Activated naive CD4-positive, alpha-beta T cell treated with anti-CD3 and anti-CD28 coated beads, Interleukin-2, amount 50 U/mL, for 24 hours (primary cell): ENCODE results near the gene WDR70.

ENCODE experiments used
- H3K27ac Mint-ChIP-seq: one replicate; pipeline ENCODE4 v1.8.0; 2021; ENCODE audit warnings: mild to moderate bottlenecking, mixed read lengths
- H3K27me3 Mint-ChIP-seq: one replicate; pipeline ENCODE4 v1.8.0; 2021; ENCODE audit warnings: mixed read lengths
- H3K36me3 Mint-ChIP-seq: one replicate; pipeline ENCODE4 v1.8.0; 2021; ENCODE audit warnings: mixed read lengths
- H3K4me1 Mint-ChIP-seq: one replicate; pipeline ENCODE4 v1.8.0; 2021; ENCODE audit warnings: mixed read lengths
- H3K4me3 Mint-ChIP-seq: one replicate; pipeline ENCODE4 v1.8.0; 2021; ENCODE audit warnings: mild to moderate bottlenecking, mixed read lengths
- H3K9me3 Mint-ChIP-seq: one replicate; pipeline ENCODE4 v1.8.0; 2021; ENCODE audit warnings: mixed read lengths

WDR70 gene

DNA sequence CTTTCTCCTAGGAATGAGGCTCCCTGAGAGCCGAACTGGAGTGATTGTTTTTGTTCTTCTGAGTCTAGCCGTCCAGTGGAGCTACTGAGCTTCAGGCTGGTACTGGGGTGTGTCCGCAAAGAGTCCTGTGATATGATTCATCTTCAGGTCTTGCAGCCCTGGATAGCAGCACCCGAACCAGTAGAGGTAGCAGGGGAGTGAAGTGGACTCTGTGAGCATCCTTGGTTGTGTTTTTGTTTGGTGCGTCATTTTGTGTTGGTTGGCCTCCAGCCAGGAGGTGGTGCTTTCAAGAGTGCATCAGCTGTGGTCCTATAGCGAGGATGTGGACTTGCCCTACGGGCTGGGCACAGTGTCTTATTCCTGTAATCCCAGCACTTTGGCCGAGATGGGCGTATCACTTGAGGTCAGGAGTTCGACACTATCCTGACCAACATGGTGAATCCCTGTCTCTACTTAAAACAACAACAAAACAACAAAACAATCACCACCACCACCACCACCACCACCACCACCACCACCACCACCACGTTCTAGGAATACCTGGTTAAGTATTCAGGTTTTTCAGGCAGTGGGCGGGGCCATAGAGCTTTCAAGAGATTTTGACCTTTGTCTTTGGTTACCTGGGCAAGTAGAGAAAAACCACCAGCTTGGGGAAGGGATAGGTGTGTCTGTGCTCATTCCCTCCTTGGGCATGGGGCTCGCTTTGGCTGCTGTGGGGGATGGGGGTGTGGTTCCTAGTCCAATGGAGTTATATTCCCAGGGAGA lies 154.0 kb downstream of the WDR70 start:
- Mint-ChIP-seq H3K36me3 (peaks cover 43% of the 10 kb centered on the region), H3K4me3 (no peak overlapping the region), H3K27me3 (no peaks in the 10 kb centered on the region), H3K9me3 (peaks cover 25% of the 10 kb centered on the region), H3K27ac (no peak overlapping the region), H3K4me1 (peaks cover 15% of the 10 kb centered on the region)

DNA sequence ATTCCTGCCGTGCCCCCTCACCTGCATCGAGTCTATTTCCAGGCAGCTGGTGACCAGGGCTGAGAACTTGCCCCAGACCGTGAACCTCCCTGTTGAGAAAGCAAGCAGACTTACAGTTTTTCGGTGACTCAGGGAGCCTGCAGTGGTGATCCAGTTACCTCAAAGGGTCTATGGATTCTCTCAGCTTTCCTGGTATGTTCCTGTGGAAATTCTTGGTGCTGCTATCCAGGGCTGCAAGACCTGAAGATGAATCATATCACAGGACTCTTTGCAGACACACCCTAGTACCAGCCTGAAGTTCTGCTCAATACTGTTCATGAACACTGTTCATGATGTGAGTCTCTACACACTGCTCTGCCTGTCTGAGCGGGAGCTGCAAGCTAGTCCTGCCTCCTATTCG lies 154.7 kb downstream of the WDR70 start:
- Mint-ChIP-seq H3K27me3 (no peaks in the 10 kb centered on the region), H3K9me3 (peaks cover 23% of the 10 kb centered on the region), H3K27ac (no peak overlapping the region), H3K36me3 (peaks cover 44% of the 10 kb centered on the region), H3K4me1 (peaks cover 13% of the 10 kb centered on the region), H3K4me3 (no peak overlapping the region)

DNA sequence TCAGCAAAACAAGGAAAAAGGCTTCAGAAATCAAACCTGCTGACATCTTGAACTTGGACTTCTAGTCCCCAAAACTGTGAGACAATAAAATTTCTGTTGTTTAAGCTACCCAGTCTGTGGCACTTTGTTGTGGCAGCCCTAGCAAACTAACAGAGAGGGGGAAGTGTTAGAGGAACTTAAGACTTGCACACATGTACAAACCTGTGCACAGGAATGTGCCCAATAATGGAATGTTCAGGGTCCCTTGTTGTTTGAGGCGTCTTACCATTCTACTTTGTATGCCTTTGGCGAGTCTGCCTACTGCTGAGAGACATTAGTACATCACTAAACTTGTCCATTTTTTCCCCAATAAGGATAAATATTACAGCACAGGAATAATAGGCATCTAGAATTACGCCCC lies 160.3 kb downstream of the WDR70 start:
- Mint-ChIP-seq H3K27me3 (no peaks in the 10 kb centered on the region), H3K36me3 (peaks cover 17% of the 10 kb centered on the region), H3K4me3 (no peak overlapping the region), H3K4me1 (no peaks in the 10 kb centered on the region), H3K9me3 (no peaks in the 10 kb centered on the region), H3K27ac (no peak overlapping the region)

DNA sequence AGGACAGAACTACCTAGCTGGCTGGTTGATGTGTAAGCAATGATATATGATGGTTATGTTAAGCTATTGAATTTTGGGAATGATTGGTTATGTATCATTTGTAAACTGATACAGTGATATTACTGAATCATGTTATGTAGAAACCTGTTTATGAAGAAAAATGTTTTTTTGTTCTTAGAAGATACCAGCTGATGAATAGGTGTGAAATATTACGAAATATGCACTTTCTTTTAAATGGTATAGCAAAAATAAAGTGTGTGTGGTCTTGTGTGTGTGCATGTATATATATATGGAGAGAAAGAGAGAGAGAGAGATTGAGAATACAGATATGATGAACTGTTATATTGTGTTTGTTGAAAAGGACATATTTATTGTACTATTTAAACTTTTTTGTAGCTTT lies 164.1 kb downstream of the WDR70 start:
- H3K27me3 Mint-ChIP-seq = no peaks in the 10 kb centered on the region
- H3K4me3 Mint-ChIP-seq = no peak overlapping the region
- peaks cover 14% of the 10 kb centered on the region for H3K36me3 Mint-ChIP-seq
- peaks cover 5% of the 10 kb centered on the region for H3K9me3 Mint-ChIP-seq
- no peak overlapping the region for H3K27ac Mint-ChIP-seq
- H3K4me1 Mint-ChIP-seq = peaks cover 4% of the 10 kb centered on the region

DNA sequence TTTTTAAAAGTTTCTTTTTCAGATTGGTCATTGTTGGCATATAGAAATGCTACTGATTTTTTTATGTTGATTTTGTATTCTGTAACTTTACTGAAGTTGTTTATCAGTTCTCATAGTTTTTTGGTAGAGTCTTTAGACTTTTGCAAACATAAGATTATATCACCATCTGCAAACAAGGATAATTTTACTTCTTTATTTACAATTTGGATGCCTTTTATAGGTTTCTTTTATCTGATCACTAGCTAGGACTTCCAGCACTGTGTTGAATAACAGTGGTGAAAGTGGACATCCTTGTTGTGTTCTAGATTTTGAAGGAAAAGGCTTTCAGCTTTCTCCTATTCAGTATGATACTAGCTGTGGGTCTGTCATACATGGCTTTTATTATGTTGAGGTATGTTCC lies 170.3 kb downstream of the WDR70 start:
- Mint-ChIP-seq H3K4me3 (no peak overlapping the region), H3K9me3 (peaks cover 5% of the 10 kb centered on the region), H3K36me3 (peaks cover 20% of the 10 kb centered on the region), H3K4me1 (peaks cover 20% of the 10 kb centered on the region), H3K27ac (no peak overlapping the region), H3K27me3 (no peaks in the 10 kb centered on the region)

DNA sequence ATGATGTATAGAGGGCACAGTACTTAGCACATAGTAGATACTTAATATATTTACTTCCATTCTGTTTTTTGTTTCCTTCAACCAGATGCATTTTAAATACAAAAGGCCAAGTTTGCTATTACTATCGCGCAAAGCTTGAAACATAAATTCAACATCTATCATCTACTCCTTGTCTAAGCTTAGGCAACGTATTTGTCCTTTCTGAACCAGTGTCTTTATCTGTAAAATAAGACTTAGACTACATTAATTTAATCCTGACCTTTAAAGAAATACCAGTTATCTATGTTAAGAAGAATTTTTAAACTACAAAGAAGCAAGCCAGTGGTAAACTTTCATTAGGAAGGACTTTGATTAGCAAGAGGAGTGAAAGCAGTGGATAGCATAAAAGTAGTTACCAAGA lies 173.0 kb downstream of the WDR70 start:
- Mint-ChIP-seq H3K27ac (no peak overlapping the region), H3K36me3 (peaks cover 20% of the 10 kb centered on the region), H3K4me1 (peaks cover 22% of the 10 kb centered on the region), H3K4me3 (no peak overlapping the region), H3K27me3 (no peaks in the 10 kb centered on the region), H3K9me3 (peaks cover 5% of the 10 kb centered on the region)

DNA sequence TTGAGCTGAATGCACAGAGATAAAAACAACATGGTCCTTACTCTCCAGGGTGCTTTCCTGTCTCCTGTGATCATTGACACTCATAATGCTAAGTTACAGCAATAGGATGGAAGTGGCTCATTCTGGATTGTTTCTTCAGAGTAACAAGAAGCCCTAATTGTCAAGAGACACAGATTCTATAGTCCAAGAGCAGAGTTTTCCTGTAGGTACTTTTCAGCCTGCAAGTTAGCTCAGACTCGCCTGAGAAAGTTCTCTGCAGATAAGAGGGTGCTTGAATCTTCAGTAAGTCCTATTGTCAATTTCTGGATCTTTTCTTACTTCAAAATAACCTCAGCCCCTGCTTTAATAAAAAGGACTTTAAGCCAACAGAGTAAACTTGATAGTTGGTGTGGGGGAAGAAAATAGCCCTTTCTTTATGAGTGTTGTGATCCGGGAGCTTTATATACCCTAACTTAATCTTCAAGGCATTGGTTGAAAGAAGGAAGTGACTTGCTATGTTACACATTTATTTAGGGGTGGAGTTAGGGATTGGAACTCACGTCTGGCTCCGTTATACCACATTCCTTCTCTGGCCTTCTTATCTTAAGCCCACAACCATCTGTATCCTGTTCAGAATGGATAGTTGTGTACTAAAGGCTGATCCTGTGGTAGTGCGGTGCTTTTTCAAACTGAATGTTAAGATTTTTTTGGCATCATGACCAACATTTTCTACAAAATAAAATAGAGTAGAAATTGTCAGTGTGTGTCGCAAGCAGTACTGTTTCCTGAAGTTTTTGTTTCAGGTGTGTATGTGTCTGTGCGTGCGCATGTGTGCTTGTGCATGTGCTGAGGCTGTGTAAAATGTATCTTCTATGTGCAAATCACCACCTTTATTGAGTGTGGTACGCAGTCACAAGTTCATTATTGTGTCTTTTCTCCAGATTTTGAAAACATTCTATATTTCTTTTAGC lies 173.9 kb downstream of the WDR70 start:
- Mint-ChIP-seq H3K4me3 (no peak overlapping the region), H3K36me3 (peaks cover 17% of the 10 kb centered on the region)

DNA sequence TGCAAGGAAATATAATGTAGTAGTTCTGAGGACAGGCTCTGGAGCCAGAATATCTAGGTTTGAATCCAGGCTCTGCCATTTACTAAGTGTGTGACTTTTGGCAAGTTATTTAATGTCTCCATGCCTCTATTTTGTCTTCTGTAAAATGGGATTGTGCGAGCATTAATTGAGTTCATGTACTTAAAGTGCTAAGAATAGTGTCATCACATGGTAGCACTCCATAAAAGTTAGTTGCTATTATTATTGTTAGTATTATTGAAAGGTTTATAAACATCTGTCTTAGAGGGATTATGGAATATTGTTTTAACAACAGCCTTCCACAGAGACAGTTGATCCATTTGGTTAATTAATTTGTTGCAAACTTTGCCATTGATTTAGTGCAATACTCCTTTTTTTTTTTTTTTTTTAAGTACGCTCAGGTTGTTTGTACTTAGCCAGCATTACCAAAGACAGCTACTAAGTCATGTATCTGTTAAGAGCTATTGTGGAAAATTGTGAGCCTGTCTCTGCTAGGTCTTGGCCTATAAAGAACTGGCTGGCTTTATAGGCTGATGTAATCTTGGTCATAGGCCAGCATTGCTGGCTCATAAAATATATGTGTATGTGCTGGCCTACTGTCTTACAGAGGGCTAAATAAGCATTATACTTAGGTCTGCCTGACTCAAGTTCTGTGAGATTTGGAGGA lies 174.7 kb downstream of the WDR70 start:
- Mint-ChIP-seq H3K9me3 (no peaks in the 10 kb centered on the region), H3K4me3 (no peak overlapping the region), H3K27ac (no peak overlapping the region), H3K27me3 (no peaks in the 10 kb centered on the region), H3K36me3 (peaks cover 13% of the 10 kb centered on the region), H3K4me1 (peaks cover 15% of the 10 kb centered on the region)

More for the DNA sequence above, 173.9 kb downstream of the WDR70 start:
- Mint-ChIP-seq H3K9me3 (peaks cover 1% of the 10 kb centered on the region), H3K4me1 (peaks cover 24% of the 10 kb centered on the region), H3K27ac (no peak overlapping the region), H3K27me3 (no peaks in the 10 kb centered on the region)

DNA sequence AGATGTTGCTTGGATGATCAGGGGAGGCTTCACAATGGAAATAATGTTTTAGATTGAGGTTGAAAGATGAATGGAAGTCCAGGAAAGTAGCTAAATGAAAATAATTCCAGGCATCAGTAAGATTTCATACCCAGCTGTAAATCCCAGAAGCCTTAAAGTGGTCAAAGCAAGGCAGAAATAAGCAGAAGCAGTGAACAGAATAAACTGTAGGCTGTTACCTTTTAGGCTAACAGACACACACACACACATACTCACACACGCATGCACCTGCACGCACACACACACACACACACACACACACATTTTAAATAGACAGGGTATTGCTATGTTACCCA lies 175.3 kb downstream of the WDR70 start:
- Mint-ChIP-seq H3K9me3 (no peaks in the 10 kb centered on the region), H3K27ac (no peak overlapping the region), H3K27me3 (no peaks in the 10 kb centered on the region), H3K4me3 (no peak overlapping the region), H3K4me1 (peaks cover 10% of the 10 kb centered on the region), H3K36me3 (peaks cover 13% of the 10 kb centered on the region)

DNA sequence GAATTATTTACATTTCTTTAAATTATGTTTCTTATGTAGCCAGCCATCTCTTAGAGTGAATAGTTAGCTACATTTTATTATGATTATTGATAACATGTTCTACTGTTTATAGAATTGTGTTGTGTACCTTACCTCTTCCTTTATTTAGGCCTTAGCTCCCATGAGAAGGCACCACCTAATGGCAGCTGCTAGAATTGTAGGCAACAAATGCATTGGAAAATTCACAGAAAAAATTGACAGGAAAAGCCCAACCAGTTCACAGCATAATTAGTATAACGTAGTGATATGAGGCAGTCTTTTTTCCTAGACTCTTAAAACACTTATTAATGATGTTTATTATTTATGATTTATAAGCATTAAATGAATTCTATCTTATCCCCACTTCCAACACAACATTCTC lies 175.8 kb downstream of the WDR70 start:
- Mint-ChIP-seq H3K4me1 (peaks cover 10% of the 10 kb centered on the region), H3K27me3 (no peaks in the 10 kb centered on the region), H3K27ac (no peak overlapping the region), H3K4me3 (no peak overlapping the region), H3K36me3 (peaks cover 13% of the 10 kb centered on the region), H3K9me3 (no peaks in the 10 kb centered on the region)

DNA sequence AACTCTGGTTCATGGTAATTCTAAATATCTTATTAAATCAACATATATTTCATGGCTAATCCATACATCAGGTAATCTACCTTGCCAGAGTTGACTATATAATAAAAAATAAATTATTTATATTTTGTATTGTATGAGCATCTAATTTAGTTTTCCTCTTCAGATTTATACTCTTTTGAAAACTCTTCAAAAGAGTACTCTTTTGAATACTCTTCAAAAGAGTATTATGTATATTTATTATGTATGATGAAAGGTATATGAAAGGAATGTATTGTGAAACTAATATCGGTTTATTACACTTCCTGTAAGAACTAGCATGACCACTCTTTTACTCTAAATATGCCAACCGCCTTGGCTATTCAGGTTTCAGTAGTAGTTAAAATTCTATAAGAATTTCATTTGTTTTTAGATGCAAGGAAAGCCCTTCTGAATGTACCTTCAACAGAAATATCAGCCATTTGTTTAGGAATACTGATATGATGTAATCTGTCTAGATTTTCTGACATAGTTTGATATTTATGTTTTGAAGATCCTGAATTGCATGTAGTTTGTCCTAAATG lies 178.7 kb downstream of the WDR70 start:
- no peak overlapping the region for H3K27ac Mint-ChIP-seq
- H3K36me3 Mint-ChIP-seq = peaks cover 10% of the 10 kb centered on the region
- H3K4me3 Mint-ChIP-seq = no peak overlapping the region
- no peaks in the 10 kb centered on the region for H3K27me3 Mint-ChIP-seq
- H3K4me1 Mint-ChIP-seq = peaks cover 6% of the 10 kb centered on the region
- H3K9me3 Mint-ChIP-seq = no peaks in the 10 kb centered on the region

DNA sequence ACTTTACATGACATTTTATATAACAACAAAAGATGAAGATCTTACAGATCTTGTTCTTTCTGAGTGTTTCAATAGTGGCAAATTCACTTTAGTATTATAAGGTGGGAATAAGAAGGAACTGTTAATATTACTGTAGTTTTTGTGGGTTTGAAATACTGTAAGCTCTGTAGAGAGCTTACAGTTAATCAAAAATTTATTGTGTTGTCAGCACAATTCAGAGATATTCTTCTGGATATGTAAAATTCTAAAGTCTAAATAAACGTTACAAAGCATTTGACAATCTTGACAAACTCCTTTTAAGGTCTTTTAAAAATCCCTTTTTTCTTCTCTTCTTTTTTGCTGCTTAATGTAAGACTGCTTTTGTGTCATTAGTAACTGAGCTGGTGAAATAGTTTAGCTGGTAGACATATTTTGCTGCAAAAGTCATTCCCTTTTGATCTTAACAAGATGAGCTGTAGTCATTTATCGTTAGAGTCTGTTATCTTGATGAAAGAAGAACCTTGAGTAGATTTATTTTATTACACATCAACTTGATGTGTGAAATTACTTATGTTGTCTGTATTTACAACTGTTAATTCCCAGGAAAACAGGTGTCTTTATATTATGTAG lies 186.0 kb downstream of the WDR70 start:
- no peaks in the 10 kb centered on the region for H3K27me3 Mint-ChIP-seq
- no peaks in the 10 kb centered on the region for H3K9me3 Mint-ChIP-seq
- peaks cover 7% of the 10 kb centered on the region for H3K36me3 Mint-ChIP-seq
- no peak overlapping the region for H3K27ac Mint-ChIP-seq
- H3K4me1 Mint-ChIP-seq = no peaks in the 10 kb centered on the region
- H3K4me3 Mint-ChIP-seq = no peak overlapping the region

DNA sequence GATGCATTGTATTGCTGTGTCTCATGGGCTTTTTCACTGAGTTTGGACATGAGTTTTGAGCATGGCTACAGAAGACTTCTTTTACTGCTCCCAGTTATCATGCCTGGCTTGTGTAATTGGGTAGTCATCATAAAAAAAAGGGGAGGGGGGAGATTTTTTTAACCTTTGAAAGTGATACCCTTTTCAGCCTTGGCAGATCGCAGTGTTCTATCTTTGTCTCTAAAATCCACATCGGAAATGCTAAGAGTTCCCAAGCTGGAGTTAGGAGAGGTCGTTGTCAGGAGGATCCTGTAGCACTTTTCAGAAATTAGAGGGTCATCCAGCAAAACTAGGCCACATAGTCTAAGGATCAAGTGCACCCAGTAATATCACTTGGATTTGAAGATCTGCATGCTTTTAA lies 188.4 kb downstream of the WDR70 start:
- Mint-ChIP-seq H3K27me3 (no peaks in the 10 kb centered on the region), H3K4me3 (no peak overlapping the region), H3K36me3 (peaks cover 10% of the 10 kb centered on the region), H3K9me3 (no peaks in the 10 kb centered on the region), H3K27ac (no peak overlapping the region), H3K4me1 (no peaks in the 10 kb centered on the region)

DNA sequence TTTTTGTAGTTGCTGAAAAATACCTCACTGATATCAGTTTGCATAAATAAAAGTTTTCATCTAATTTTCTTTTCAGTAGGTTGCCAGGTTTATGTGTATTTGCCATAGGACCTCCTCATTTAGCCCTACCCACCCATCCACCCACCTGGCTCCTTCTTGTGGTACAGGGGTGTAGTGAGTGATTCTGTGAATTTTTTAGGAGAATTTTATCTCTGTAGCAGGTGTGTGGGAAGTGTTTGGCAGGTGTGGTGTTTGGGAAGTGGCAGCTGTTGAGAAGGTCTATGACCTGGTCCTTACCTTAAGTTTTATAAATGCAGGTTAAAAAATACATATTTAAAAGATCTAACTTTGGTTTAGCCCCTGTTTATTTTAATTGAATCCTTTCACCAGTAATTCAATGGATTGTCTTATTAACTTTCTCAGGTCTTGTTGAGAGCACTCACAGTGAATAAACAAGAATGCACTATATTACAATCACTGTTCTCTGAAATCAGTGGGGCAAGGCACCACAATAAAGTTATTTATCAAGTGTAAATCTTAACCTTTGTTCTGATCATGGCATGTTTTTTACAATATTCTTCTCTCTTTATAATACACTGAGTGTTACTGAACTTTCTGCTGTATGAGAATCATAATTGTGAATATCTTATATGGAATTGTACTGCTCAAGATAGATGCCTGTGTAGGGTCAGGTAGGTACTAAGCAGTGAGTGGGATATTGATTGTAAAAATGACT lies 189.1 kb downstream of the WDR70 start:
- Mint-ChIP-seq H3K9me3 (no peaks in the 10 kb centered on the region), H3K36me3 (peaks cover 16% of the 10 kb centered on the region), H3K27me3 (no peaks in the 10 kb centered on the region), H3K27ac (no peak overlapping the region), H3K4me1 (no peaks in the 10 kb centered on the region), H3K4me3 (no peak overlapping the region)

DNA sequence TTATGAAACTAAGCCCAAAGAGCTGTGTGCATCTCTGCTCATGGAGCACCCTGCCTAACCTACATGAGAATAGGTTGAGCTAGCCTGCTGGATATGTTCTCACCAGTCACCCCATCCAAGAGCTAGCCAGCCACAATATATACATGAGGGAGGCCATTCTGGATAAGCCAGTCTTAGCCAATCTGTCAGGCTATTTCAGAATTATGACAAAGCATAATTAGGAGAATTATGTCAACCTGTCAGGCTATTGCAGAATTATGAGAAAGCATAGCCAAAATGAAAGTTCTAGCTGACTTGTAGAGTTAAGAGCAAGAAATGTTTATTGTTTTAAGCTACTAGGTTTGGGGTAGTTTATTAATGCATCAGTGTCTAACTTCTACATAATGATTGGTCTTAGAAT lies 189.8 kb downstream of the WDR70 start:
- H3K27me3 Mint-ChIP-seq = no peaks in the 10 kb centered on the region
- H3K4me3 Mint-ChIP-seq = no peak overlapping the region
- H3K36me3 Mint-ChIP-seq = peaks cover 22% of the 10 kb centered on the region
- no peaks in the 10 kb centered on the region for H3K9me3 Mint-ChIP-seq
- no peak overlapping the region for H3K27ac Mint-ChIP-seq
- H3K4me1 Mint-ChIP-seq = no peaks in the 10 kb centered on the region
